ENCODE results near the gene SKP1. TPM values are rescaled to one million over a fixed set of nuclear protein-coding genes. Genes with fewer than 3 reads are reported as not detected.

Gene SKP1
- total and polyA plus RNA-seq, 2 donors from 2014 or later = 380 to 848 TPM

DNA sequence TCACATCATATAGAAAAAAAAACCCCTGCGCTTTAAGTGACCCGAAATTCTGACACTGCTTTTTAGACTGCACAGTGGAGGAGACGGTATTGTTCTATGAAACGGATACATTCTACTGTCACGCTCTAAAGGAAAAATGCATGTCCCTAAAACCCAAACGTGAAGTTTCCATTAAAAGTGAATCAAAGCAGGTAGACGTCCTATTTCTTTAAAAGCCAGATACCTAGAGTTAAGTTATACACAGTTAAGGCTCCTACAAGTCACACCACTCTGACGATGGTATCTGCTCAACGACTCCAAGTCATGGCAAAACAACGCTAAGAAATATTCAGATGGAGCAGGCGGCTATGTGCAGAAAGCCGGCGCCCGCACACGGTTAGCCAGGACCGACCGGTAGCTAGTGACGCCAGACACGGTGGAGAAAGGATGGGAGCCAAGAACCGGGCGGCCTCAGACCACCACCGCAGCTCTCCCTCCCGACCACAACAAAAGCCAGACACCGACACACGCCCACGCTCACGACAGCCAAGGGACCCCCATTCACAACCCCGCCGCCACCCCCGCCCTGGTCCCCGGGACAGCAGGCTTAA, 734 bp downstream of the SKP1 start:
- no peak for FAIRE-seq
- intact Hi-C loops (cut with DNase I) = no loop called here
- no peaks in the 10 kb centered on the region for H3K9me3 ChIP-seq (ENCODE audit: control insufficient read depth in 2 of 3, insufficient read depth in 1 of 3, low read length in 3 of 3)

GRCh38 chr5:134174841-134175839, 1.6 kb downstream of the SKP1 start:
- DNase-seq (peak in 2 of 5 donors; percentile 61 to 67), FAIRE-seq (no peak)
- Histone ChIP-seq H3K27ac (ENCODE audit: low read depth in 2 of 2, low read length in 2 of 2) (peak overlapping the region in 1 of 2 donors; percentile 99), H3K27me3 (ENCODE audit: control insufficient read depth, insufficient read depth, low read length) (no peaks in the 10 kb centered on the region), H3K4me1 (ENCODE audit: control insufficient read depth in 2 of 3, insufficient read depth in 2 of 3, low read depth in 1 of 3, low read length in 3 of 3) (peaks cover 0 to 18% (median 13%) of the 10 kb centered on the region in 3 donors), H3K36me3 (ENCODE audit: control insufficient read depth in 2 of 3, insufficient read depth in 3 of 3, low read length in 3 of 3) (peaks cover 7 to 15% (median 15%) of the 10 kb centered on the region in 3 donors), H3K4me3 (ENCODE audit: low read length in 3 of 3) (peak overlapping the region; percentile 78 to 99 (median 95)), H3K9ac (ENCODE audit: low read length in 3 of 3) (peak overlapping the region; percentile 90 to 98 (median 97)), H3K9me3 (ENCODE audit: control insufficient read depth in 2 of 3, insufficient read depth in 1 of 3, low read length in 3 of 3) (no peaks in the 10 kb centered on the region)
- TF ChIP-seq CTCF (IDR thresholded peaks at IDR 0.05; ENCODE audit: borderline replicate concordance, extremely low read depth, insufficient read depth) = no peak
- intact Hi-C loops (cut with DNase I) = no loop called here

More for the DNA sequence above, 734 bp downstream of the SKP1 start:
- Histone ChIP-seq H3K4me1 (ENCODE audit: control insufficient read depth in 2 of 3, insufficient read depth in 2 of 3, low read depth in 1 of 3, low read length in 3 of 3) (peaks cover 0 to 13% (median 12%) of the 10 kb centered on the region in 3 donors), H3K9ac (ENCODE audit: low read length in 3 of 3) (peak overlapping the region; percentile 90 to 98 (median 97)), H3K27ac (ENCODE audit: low read depth in 2 of 2, low read length in 2 of 2) (peak overlapping the region; percentile 99), H3K36me3 (ENCODE audit: control insufficient read depth in 2 of 3, insufficient read depth in 3 of 3, low read length in 3 of 3) (peaks cover 6 to 7% (median 7%) of the 10 kb centered on the region in 3 donors), H3K27me3 (ENCODE audit: control insufficient read depth, insufficient read depth, low read length) (no peaks in the 10 kb centered on the region), H3K4me3 (ENCODE audit: low read length in 3 of 3) (peak overlapping the region; percentile 78 to 99 (median 95))
- DNase-seq = peak in 3 of 5 donors; percentile 43 to 80 (median 50)
- TF ChIP-seq CTCF (IDR thresholded peaks at IDR 0.05; ENCODE audit: borderline replicate concordance, extremely low read depth, insufficient read depth) = no peak

GRCh38 chr5:134171972-134172371, 4.8 kb downstream of the SKP1 start:
- Histone ChIP-seq H3K9ac (ENCODE audit: low read length in 3 of 3) (no peak overlapping the region), H3K27ac (ENCODE audit: low read depth in 2 of 2, low read length in 2 of 2) (no peak overlapping the region), H3K4me3 (ENCODE audit: low read length in 3 of 3) (no peak overlapping the region), H3K27me3 (ENCODE audit: control insufficient read depth, insufficient read depth, low read length) (no peaks in the 10 kb centered on the region), H3K36me3 (ENCODE audit: control insufficient read depth in 2 of 3, insufficient read depth in 3 of 3, low read length in 3 of 3) (peaks cover 10 to 31% (median 23%) of the 10 kb centered on the region in 3 donors), H3K9me3 (ENCODE audit: control insufficient read depth in 2 of 3, insufficient read depth in 1 of 3, low read length in 3 of 3) (no peaks in the 10 kb centered on the region), H3K4me1 (ENCODE audit: control insufficient read depth in 2 of 3, insufficient read depth in 2 of 3, low read depth in 1 of 3, low read length in 3 of 3) (peaks cover 0 to 18% (median 5%) of the 10 kb centered on the region in 3 donors)
- intact Hi-C loops (cut with DNase I) = no loop called here
- DNase-seq (no peak), FAIRE-seq (no peak)
- peak; percentile 14 for TF ChIP-seq CTCF (IDR thresholded peaks at IDR 0.05; ENCODE audit: borderline replicate concordance, extremely low read depth, insufficient read depth)
